Naive B cell (primary cell): ENCODE results near the gene MYOZ2. TPM values are rescaled to one million over a fixed set of nuclear protein-coding genes. Genes with fewer than 3 reads are reported as not detected.

ENCODE experiments used
- ATAC-seq, 2 donors: fragments of 150-1000 bp; cut with Tn5 transposase; 2 replicates each; pipeline ENCODE4 v1.10.0; 2021; ENCODE audit warnings: low read depth in 2 of 2, mild to moderate bottlenecking in 2 of 2, moderate library complexity in 2 of 2
- DNase-seq: peaks from one replicate; pipeline ENCODE4 v3.0.0; 2022
- H3K27ac Mint-ChIP-seq, 6 donors: one replicate each; pipeline ENCODE4 v1.8.0; 2020 to 2022; ENCODE audit warnings: mild to moderate bottlenecking in 6 of 6, mixed read lengths in 6 of 6, moderate library complexity in 5 of 6, inconsistent platforms in 2 of 6
- H3K27me3 Mint-ChIP-seq, 3 donors: one replicate each; pipeline ENCODE4 v1.8.0; 2021 to 2022; ENCODE audit warnings: mixed read lengths in 3 of 3, mild to moderate bottlenecking in 1 of 3
- H3K36me3 Mint-ChIP-seq, 2 donors: one replicate each; pipeline ENCODE4 v1.8.0; 2020 to 2022; ENCODE audit warnings: mixed read lengths in 2 of 2, inconsistent platforms in 1 of 2, mild to moderate bottlenecking in 1 of 2
- H3K4me1 Mint-ChIP-seq, 3 donors: one replicate each; pipeline ENCODE4 v1.8.0; 2020 to 2022; ENCODE audit warnings: mixed read lengths in 3 of 3, inconsistent platforms in 1 of 3, mild to moderate bottlenecking in 1 of 3, moderate library complexity in 1 of 3
- H3K4me3 Mint-ChIP-seq, 8 donors: one replicate each; pipeline ENCODE4 v1.8.0; 2020 to 2022; ENCODE audit warnings: mild to moderate bottlenecking in 8 of 8, mixed read lengths in 8 of 8, moderate library complexity in 8 of 8, inconsistent platforms in 2 of 8
- H3K9me3 Mint-ChIP-seq, 7 donors: one replicate each; pipeline ENCODE4 v1.8.0; 2020 to 2022; ENCODE audit warnings: mixed read lengths in 7 of 7, mild to moderate bottlenecking in 5 of 7, inconsistent platforms in 2 of 7, moderate library complexity in 1 of 7
- polyA plus RNA-seq, 6 donors: library from polyadenylated mRNA; unstranded; fragments of 300-500 nt; fragmentation: Illumina TruSeq; gene quantifications; one replicate each; pipeline ENCODE4 v1.2.3, GENCODE V29; 2021; ENCODE audit warnings: low read depth in 6 of 6

Gene MYOZ2
- polyA plus RNA-seq, 6 donors from 2014 or later = not detected

GRCh38 chr4:119179011-119179410 lies 43.4 kb downstream of the MYOZ2 start:
- ATAC-seq = no peak
- no peak for DNase-seq
- Mint-ChIP-seq H3K36me3 (peaks cover 0 to 12% of the 10 kb centered on the region in 2 donors), H3K4me1 (no peaks in the 10 kb centered on the region), H3K27ac (peak overlapping the region in 1 of 6 donors; percentile 63), H3K27me3 (peaks cover 15 to 22% (median 19%) of the 10 kb centered on the region in 3 donors), H3K9me3 (no peaks in the 10 kb centered on the region), H3K4me3 (no peak overlapping the region)

GRCh38 chr4:119184128-119184527 lies 48.5 kb downstream of the MYOZ2 start:
- Mint-ChIP-seq H3K4me3 (no peak overlapping the region), H3K27me3 (peaks cover 2 to 21% (median 19%) of the 10 kb centered on the region in 3 donors), H3K9me3 (peaks cover 0 to 1% (median 0%) of the 10 kb centered on the region in 7 donors), H3K27ac (no peak overlapping the region), H3K36me3 (no peaks in the 10 kb centered on the region), H3K4me1 (no peaks in the 10 kb centered on the region)
- ATAC-seq (no peak), DNase-seq (no peak)

GRCh38 chr4:119189638-119190037 lies 54.0 kb downstream of the MYOZ2 start:
- ATAC-seq (no peak), DNase-seq (no peak)
- Mint-ChIP-seq H3K4me3 (no peak overlapping the region), H3K4me1 (no peaks in the 10 kb centered on the region), H3K36me3 (peaks cover 0 to 4% of the 10 kb centered on the region in 2 donors), H3K27ac (no peak overlapping the region), H3K9me3 (peaks cover 0 to 1% (median 0%) of the 10 kb centered on the region in 7 donors), H3K27me3 (peaks cover 0 to 8% (median 6%) of the 10 kb centered on the region in 3 donors)

- Mint-ChIP-seq H3K4me3 (no peak overlapping the region), H3K9me3 (no peaks in the 10 kb centered on the region), H3K27me3 (peaks cover 0 to under 1% (median 0%) of the 10 kb centered on the region in 3 donors), H3K36me3 (peaks cover 0 to 4% of the 10 kb centered on the region in 2 donors), H3K4me1 (no peaks in the 10 kb centered on the region), H3K27ac (no peak overlapping the region)
- no peak for ATAC-seq
- DNase-seq = no peak
Measured at GRCh38 chr4:119190354-119190753, 54.7 kb downstream of the MYOZ2 start.

DNA sequence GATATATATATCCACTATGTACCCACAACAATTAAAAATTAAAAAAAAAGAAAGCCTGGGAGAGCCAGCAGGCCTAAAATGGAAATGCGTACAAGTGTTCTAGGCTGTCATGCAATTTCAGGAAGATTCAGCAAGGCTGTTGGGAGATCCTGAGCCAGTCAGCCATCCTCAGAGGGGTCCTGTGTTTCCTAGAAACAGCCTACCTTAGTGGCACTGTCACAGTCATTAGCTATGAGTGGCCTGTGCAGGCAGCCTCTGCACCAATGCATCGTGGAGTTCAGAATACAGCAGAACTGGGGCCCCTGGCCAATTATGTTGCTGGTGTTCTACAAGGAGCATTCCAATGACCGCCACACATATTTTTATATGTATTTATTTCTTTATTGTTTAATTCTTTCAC lies 55.9 kb downstream of the MYOZ2 start:
- Mint-ChIP-seq H3K4me1 (peaks cover 0 to 8% (median 0%) of the 10 kb centered on the region in 3 donors), H3K36me3 (peaks cover 0 to 4% of the 10 kb centered on the region in 2 donors)

GRCh38 chr4:119197772-119198212 lies 62.2 kb downstream of the MYOZ2 start:
- Mint-ChIP-seq H3K36me3 (peaks cover 0 to 11% of the 10 kb centered on the region in 2 donors), H3K9me3 (peaks cover 0 to 11% (median 0%) of the 10 kb centered on the region in 7 donors), H3K27me3 (peaks cover 0 to 25% (median 8%) of the 10 kb centered on the region in 3 donors), H3K4me3 (no peak overlapping the region), H3K27ac (no peak overlapping the region), H3K4me1 (peaks cover 0 to 30% (median 15%) of the 10 kb centered on the region in 3 donors)
- ATAC-seq (no peak), DNase-seq (no peak)

More for the DNA sequence above, 55.9 kb downstream of the MYOZ2 start:
- H3K27ac Mint-ChIP-seq = no peak overlapping the region
- peak overlapping the region in 1 of 8 donors; percentile 48 for H3K4me3 Mint-ChIP-seq
- ATAC-seq (no peak), DNase-seq (no peak)
- H3K27me3 Mint-ChIP-seq = no peaks in the 10 kb centered on the region
- no peaks in the 10 kb centered on the region for H3K9me3 Mint-ChIP-seq

- Mint-ChIP-seq H3K27ac (no peak overlapping the region), H3K36me3 (peaks cover 0 to 5% of the 10 kb centered on the region in 2 donors), H3K9me3 (peaks cover 0 to 4% (median 0%) of the 10 kb centered on the region in 7 donors), H3K4me3 (peak overlapping the region in 1 of 8 donors; percentile 25), H3K4me1 (peaks cover 0 to 51% (median 15%) of the 10 kb centered on the region in 3 donors), H3K27me3 (peaks cover 0 to 14% (median 4%) of the 10 kb centered on the region in 3 donors)
- ATAC-seq (no peak), DNase-seq (no peak)
Measured at GRCh38 chr4:119204916-119205315, 69.3 kb downstream of the MYOZ2 start.

GRCh38 chr4:119205690-119206089 lies 70.1 kb downstream of the MYOZ2 start:
- ATAC-seq (no peak), DNase-seq (no peak)
- no peak overlapping the region for H3K27ac Mint-ChIP-seq
- peaks cover 1 to 55% (median 10%) of the 10 kb centered on the region in 3 donors for H3K4me1 Mint-ChIP-seq
- H3K4me3 Mint-ChIP-seq = no peak overlapping the region
- H3K36me3 Mint-ChIP-seq = peaks cover 0 to 5% of the 10 kb centered on the region in 2 donors
- H3K27me3 Mint-ChIP-seq = peaks cover 0 to 7% (median 0%) of the 10 kb centered on the region in 3 donors
- H3K9me3 Mint-ChIP-seq = peaks cover 0 to 4% (median 0%) of the 10 kb centered on the region in 7 donors

GRCh38 chr4:119206178-119206577 lies 70.5 kb downstream of the MYOZ2 start:
- Mint-ChIP-seq H3K27me3 (peaks cover 0 to 6% (median 0%) of the 10 kb centered on the region in 3 donors), H3K9me3 (peaks cover 0 to 4% (median 0%) of the 10 kb centered on the region in 7 donors), H3K36me3 (peaks cover 0 to 5% of the 10 kb centered on the region in 2 donors), H3K4me1 (peaks cover 5 to 56% (median 11%) of the 10 kb centered on the region in 3 donors), H3K4me3 (no peak overlapping the region), H3K27ac (no peak overlapping the region)
- ATAC-seq (no peak), DNase-seq (no peak)

- Mint-ChIP-seq H3K9me3 (peaks cover 0 to 4% (median 0%) of the 10 kb centered on the region in 7 donors), H3K4me1 (peaks cover 12 to 55% (median 12%) of the 10 kb centered on the region in 3 donors), H3K4me3 (no peak overlapping the region), H3K27ac (no peak overlapping the region), H3K27me3 (peaks cover 0 to under 1% (median 0%) of the 10 kb centered on the region in 3 donors), H3K36me3 (no peaks in the 10 kb centered on the region)
- no peak for ATAC-seq
- DNase-seq = no peak
Measured at GRCh38 chr4:119207051-119207450, 71.4 kb downstream of the MYOZ2 start.

- Mint-ChIP-seq H3K4me3 (peak overlapping the region in 1 of 8 donors; percentile 48), H3K27me3 (no peaks in the 10 kb centered on the region), H3K36me3 (no peaks in the 10 kb centered on the region), H3K27ac (peak overlapping the region in 1 of 6 donors; percentile 5), H3K9me3 (no peaks in the 10 kb centered on the region), H3K4me1 (peaks cover 19 to 44% (median 22%) of the 10 kb centered on the region in 3 donors)
- no peak for ATAC-seq
- DNase-seq = no peak
Measured at GRCh38 chr4:119209077-119209476, 73.4 kb downstream of the MYOZ2 start.

DNA sequence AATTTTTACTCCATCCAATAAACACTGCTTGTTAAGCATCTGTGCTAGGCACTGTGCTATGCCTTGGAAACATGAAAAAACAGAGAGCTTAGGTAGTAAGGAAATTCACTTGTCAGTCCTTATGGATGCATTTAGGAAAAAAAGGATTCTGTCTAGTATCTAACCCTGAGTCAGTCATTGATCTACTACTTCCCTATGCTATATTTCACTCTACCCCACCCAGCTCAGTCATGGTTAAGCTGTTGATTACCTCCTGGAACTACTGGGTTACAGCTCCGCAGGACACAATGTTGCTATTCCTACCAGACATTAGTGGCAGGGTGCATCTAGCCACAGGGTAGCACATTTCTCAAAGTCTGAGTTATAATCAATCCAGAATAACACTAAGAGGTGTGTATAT lies 74.0 kb downstream of the MYOZ2 start:
- Mint-ChIP-seq H3K27ac (no peak overlapping the region), H3K9me3 (no peaks in the 10 kb centered on the region), H3K36me3 (no peaks in the 10 kb centered on the region), H3K4me1 (peaks cover 19 to 44% (median 22%) of the 10 kb centered on the region in 3 donors), H3K27me3 (no peaks in the 10 kb centered on the region), H3K4me3 (peak overlapping the region in 2 of 8 donors; percentile 5 to 48)
- DNase-seq (no peak), ATAC-seq (no peak)

- peak overlapping the region in 7 of 8 donors; percentile 49 to 99 (median 97) for H3K4me3 Mint-ChIP-seq
- peaks cover 19 to 48% (median 22%) of the 10 kb centered on the region in 3 donors for H3K4me1 Mint-ChIP-seq
- H3K27me3 Mint-ChIP-seq = no peaks in the 10 kb centered on the region
- no peak for ATAC-seq
- no peak for DNase-seq
- H3K27ac Mint-ChIP-seq = peak overlapping the region in 4 of 6 donors; percentile 0 to 24 (median 10)
- no peaks in the 10 kb centered on the region for H3K9me3 Mint-ChIP-seq
- H3K36me3 Mint-ChIP-seq = no peaks in the 10 kb centered on the region
Measured at GRCh38 chr4:119210775-119211174, 75.1 kb downstream of the MYOZ2 start.

DNA sequence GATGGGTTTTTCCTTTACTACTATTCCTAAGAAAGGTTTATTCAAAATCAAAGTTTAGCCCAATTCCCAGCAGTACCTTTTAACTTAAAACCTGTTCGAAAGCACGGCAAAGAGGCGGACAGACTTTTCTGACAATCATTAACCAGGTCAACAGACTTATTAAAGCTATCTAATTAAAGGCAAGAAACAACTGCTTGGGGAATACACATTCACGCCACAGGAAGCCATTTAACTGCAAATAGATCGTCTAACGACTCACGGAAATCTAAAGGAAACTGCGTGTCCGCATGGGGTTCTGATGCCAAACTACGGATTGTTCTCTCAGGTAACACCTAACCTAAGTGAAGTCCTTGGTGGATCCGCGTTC lies 76.2 kb downstream of the MYOZ2 start:
- ATAC-seq (peak; percentile 3 to 14), DNase-seq (no peak)
- Mint-ChIP-seq H3K27ac (peak overlapping the region; percentile 84 to 95 (median 92)), H3K4me3 (peak overlapping the region; percentile 89 to 99 (median 96)), H3K4me1 (peaks cover 19 to 42% (median 22%) of the 10 kb centered on the region in 3 donors), H3K36me3 (no peaks in the 10 kb centered on the region), H3K27me3 (no peaks in the 10 kb centered on the region), H3K9me3 (no peaks in the 10 kb centered on the region)
